Skeletal muscle tissue (tissue), 4 donors: ENCODE measurements around the gene RARA. TPM values are rescaled to one million over a fixed set of nuclear protein-coding genes. Genes with fewer than 3 reads are reported as not detected.

Experiments used
- H3K27ac ChIP-seq: one replicate; pipeline ENCODE4 v1.7.0; 2013; ENCODE audit warnings: mild to moderate bottlenecking, low read depth, low read length, inconsistent platforms
- H3K27me3 ChIP-seq, 3 donors: one replicate each; pipeline ENCODE4 v1.7.0; 2013; ENCODE audit warnings: low read length in 3 of 3; ENCODE audit not compliant: control insufficient read depth in 3 of 3, insufficient read depth in 3 of 3
- H3K36me3 ChIP-seq, 3 donors: one replicate each; pipeline ENCODE4 v1.7.0; 2013; ENCODE audit warnings: low read length in 3 of 3; ENCODE audit not compliant: control insufficient read depth in 3 of 3, insufficient read depth in 3 of 3
- H3K4me1 ChIP-seq, 3 donors: one replicate each; pipeline ENCODE4 v1.7.0; 2013; ENCODE audit warnings: low read length in 3 of 3, mild to moderate bottlenecking in 3 of 3; ENCODE audit not compliant: control insufficient read depth in 3 of 3, insufficient read depth in 3 of 3
- H3K4me3 ChIP-seq, 3 donors: one replicate each; pipeline ENCODE4 v1.7.0; 2013; ENCODE audit warnings: low read length in 3 of 3
- H3K9ac ChIP-seq, 3 donors: one replicate each; pipeline ENCODE4 v1.7.0; 2013; ENCODE audit warnings: low read length in 3 of 3, mild to moderate bottlenecking in 3 of 3, moderate library complexity in 2 of 3, low read depth in 1 of 3
- H3K9me3 ChIP-seq, 3 donors: one replicate each; pipeline ENCODE4 v1.7.0; 2013; ENCODE audit warnings: low read length in 3 of 3; ENCODE audit not compliant: control insufficient read depth in 3 of 3
- total RNA-seq: library from RNA; depleted of rRNA; stranded (reverse); fragments of >200 nt; gene quantifications from one replicate; pipeline ENCODE4 v1.2.3, GENCODE V29; 2014
- donor health status: Osteomylitis.

RARA gene
- total RNA-seq, 1 donor from 2014 or later, result 17.2 TPM

GRCh38 chr17:40319651-40320540 is 10.9 kb downstream of the RARA start:
- Histone ChIP-seq H3K36me3 (no peaks in the 10 kb centered on the region), H3K4me1 (peaks cover 85 to 88% (median 85%) of the 10 kb centered on the region in 3 donors), H3K9me3 (no peaks in the 10 kb centered on the region), H3K4me3 (peak overlapping the region; percentile 92 to 96 (median 93)), H3K9ac (peak overlapping the region; percentile 91 to 99 (median 98)), H3K27me3 (no peaks in the 10 kb centered on the region), H3K27ac (peak overlapping the region; percentile 99)

- no peaks in the 10 kb centered on the region for H3K27me3 ChIP-seq
- H3K27ac ChIP-seq, result peak overlapping the region; percentile 99
- peak overlapping the region; percentile 86 to 96 (median 91) for H3K9ac ChIP-seq
- H3K36me3 ChIP-seq, result no peaks in the 10 kb centered on the region
- no peaks in the 10 kb centered on the region for H3K9me3 ChIP-seq
- peak overlapping the region; percentile 71 to 96 (median 91) for H3K4me3 ChIP-seq
- peaks cover 83 to 88% (median 84%) of the 10 kb centered on the region in 3 donors for H3K4me1 ChIP-seq
These were observed 12.0 kb downstream of the RARA start for GRCh38 chr17:40320756-40321523.

GRCh38 chr17:40321524-40321929 is 12.5 kb downstream of the RARA start:
- H3K4me1 ChIP-seq, result peaks cover 83 to 88% (median 84%) of the 10 kb centered on the region in 3 donors
- H3K27me3 ChIP-seq, result no peaks in the 10 kb centered on the region
- no peaks in the 10 kb centered on the region for H3K9me3 ChIP-seq
- peak overlapping the region; percentile 86 to 96 (median 91) for H3K9ac ChIP-seq
- H3K36me3 ChIP-seq, result no peaks in the 10 kb centered on the region
- H3K27ac ChIP-seq, result peak overlapping the region; percentile 99
- peak overlapping the region; percentile 71 to 96 (median 91) for H3K4me3 ChIP-seq

GRCh38 chr17:40321961-40322357 is 13.0 kb downstream of the RARA start:
- Histone ChIP-seq H3K27me3 (no peaks in the 10 kb centered on the region), H3K4me3 (peak overlapping the region; percentile 71 to 96 (median 91)), H3K4me1 (peaks cover 83 to 88% (median 85%) of the 10 kb centered on the region in 3 donors), H3K36me3 (no peaks in the 10 kb centered on the region), H3K9me3 (no peaks in the 10 kb centered on the region), H3K27ac (peak overlapping the region; percentile 99), H3K9ac (peak overlapping the region; percentile 86 to 96 (median 91))

GRCh38 chr17:40322358-40323315 is 13.7 kb downstream of the RARA start:
- peak overlapping the region; percentile 99 for H3K27ac ChIP-seq
- peak overlapping the region; percentile 86 to 96 (median 91) for H3K9ac ChIP-seq
- no peaks in the 10 kb centered on the region for H3K9me3 ChIP-seq
- peak overlapping the region; percentile 71 to 96 (median 91) for H3K4me3 ChIP-seq
- no peaks in the 10 kb centered on the region for H3K36me3 ChIP-seq
- H3K4me1 ChIP-seq, result peaks cover 83 to 88% (median 85%) of the 10 kb centered on the region in 3 donors
- no peaks in the 10 kb centered on the region for H3K27me3 ChIP-seq

- peak overlapping the region; percentile 86 to 96 (median 91) for H3K9ac ChIP-seq
- H3K4me1 ChIP-seq, result peaks cover 91 to 95% (median 93%) of the 10 kb centered on the region in 3 donors
- H3K4me3 ChIP-seq, result peak overlapping the region; percentile 71 to 96 (median 91)
These were observed 14.7 kb downstream of the RARA start for GRCh38 chr17:40323391-40324381.

GRCh38 chr17:40325156-40326013 is 16.4 kb downstream of the RARA start:
- H3K4me3 ChIP-seq, result peak overlapping the region in 1 of 3 donors; percentile 28
- H3K9ac ChIP-seq, result peak overlapping the region; percentile 7 to 66 (median 40)
- no peaks in the 10 kb centered on the region for H3K9me3 ChIP-seq
- no peaks in the 10 kb centered on the region for H3K27me3 ChIP-seq
- peaks cover 93 to 99% (median 94%) of the 10 kb centered on the region in 3 donors for H3K4me1 ChIP-seq
- no peaks in the 10 kb centered on the region for H3K36me3 ChIP-seq
- H3K27ac ChIP-seq, result peak overlapping the region; percentile 99

More at GRCh38 chr17:40323391-40324381, 14.7 kb downstream of the RARA start:
- no peaks in the 10 kb centered on the region for H3K36me3 ChIP-seq
- H3K27ac ChIP-seq, result peak overlapping the region; percentile 99
- H3K9me3 ChIP-seq, result no peaks in the 10 kb centered on the region
- no peaks in the 10 kb centered on the region for H3K27me3 ChIP-seq
